GM10266 (cell line): ENCODE results near the gene RGMA.

Experiments
- DNase-seq: peaks from one replicate; pipeline ENCODE4 v3.0.0; 2012; ENCODE audit errors: extremely low spot score
- CTCF ChIP-seq: IDR thresholded peaks from 2 replicates; pipeline ENCODE4 v1.5.1; 2012; ENCODE audit warnings: mild to moderate bottlenecking, low read depth; ENCODE audit not compliant: control insufficient read depth, insufficient read depth; ENCODE audit errors: missing control alignments

RGMA gene

GRCh38 chr15:93031103-93031464 lies 57.9 kb downstream of the RGMA start:
- peak; percentile 18 for DNase-seq
- TF ChIP-seq CTCF: no peak

GRCh38 chr15:93030430-93031102 lies 58.4 kb downstream of the RGMA start:
- peak; percentile 79 for TF ChIP-seq CTCF

DNA sequence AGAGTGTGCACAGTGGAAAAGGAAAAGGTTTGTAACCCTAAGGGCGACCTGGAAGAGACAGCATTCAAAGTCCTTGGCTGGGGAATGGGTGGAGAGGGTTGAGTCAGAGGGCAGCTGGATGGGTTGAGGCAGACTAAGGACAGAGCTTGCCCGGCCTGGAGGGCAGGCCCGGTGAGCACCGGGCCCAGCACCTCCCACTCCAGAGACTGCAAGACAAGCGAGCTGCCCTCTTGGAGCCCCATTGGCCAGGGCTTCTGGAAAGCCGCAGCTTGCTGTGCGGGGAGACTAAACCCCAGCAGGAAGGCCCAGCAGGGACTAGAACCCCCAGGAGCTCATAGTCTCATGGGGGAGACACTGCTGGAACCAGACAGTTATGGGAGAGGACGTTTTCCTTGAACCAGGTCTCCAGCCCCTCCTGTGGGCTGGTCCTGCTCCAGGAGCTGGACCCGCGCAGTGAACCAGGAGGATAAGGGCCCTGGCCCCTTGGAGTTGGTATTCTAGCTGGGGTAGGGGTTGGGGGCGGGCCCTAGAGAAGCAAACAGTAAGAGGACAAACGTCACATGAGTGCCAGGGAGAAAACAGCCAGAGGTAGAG lies 59.1 kb downstream of the RGMA start:
- TF ChIP-seq CTCF: no peak
- no peak for DNase-seq

More at GRCh38 chr15:93030430-93031102, 58.4 kb downstream of the RGMA start:
- peak; percentile 89 for DNase-seq

GRCh38 chr15:93029214-93029835 lies 59.7 kb downstream of the RGMA start:
- no peak for DNase-seq
- no peak for TF ChIP-seq CTCF

GRCh38 chr15:93028632-93029213 lies 60.3 kb downstream of the RGMA start:
- TF ChIP-seq CTCF: no peak
- DNase-seq: peak; percentile 12

GRCh38 chr15:93028111-93028631 lies 60.8 kb downstream of the RGMA start:
- DNase-seq: no peak

More at GRCh38 chr15:93028111-93028631, 60.8 kb downstream of the RGMA start:
- TF ChIP-seq CTCF: no peak
